Endodermal cell (in vitro differentiated cells): ENCODE measurements around the gene ASCC3. TPM values are rescaled to one million over a fixed set of nuclear protein-coding genes. Genes with fewer than 3 reads are reported as not detected.

ENCODE experiments used
- DNase-seq: peaks from one replicate; pipeline ENCODE4 v3.0.0-alpha.2; 2017
- H3K27ac ChIP-seq: 2 replicates; pipeline ENCODE4 v1.5.1; 2013; ENCODE audit warnings: mild to moderate bottlenecking, low read depth, low read length, moderate library complexity
- H3K27me3 ChIP-seq: 2 replicates; pipeline ENCODE4 v1.6.1; 2013; ENCODE audit warnings: mild to moderate bottlenecking, low read length, moderate library complexity; ENCODE audit not compliant: insufficient read depth, control insufficient read depth, poor library complexity, severe bottlenecking
- H3K36me3 ChIP-seq: 2 replicates; pipeline ENCODE4 v1.7.0; 2013; ENCODE audit warnings: mild to moderate bottlenecking, low read length, moderate library complexity; ENCODE audit not compliant: control insufficient read depth, insufficient read depth
- H3K4me1 ChIP-seq: one replicate; pipeline ENCODE4 v1.7.0; 2013; ENCODE audit warnings: low read length; ENCODE audit not compliant: control insufficient read depth, insufficient read depth
- H3K4me3 ChIP-seq: 2 replicates; pipeline ENCODE4 v1.5.1; 2013; ENCODE audit warnings: mild to moderate bottlenecking, low read length, moderate library complexity
- H3K9ac ChIP-seq: 2 replicates; pipeline ENCODE4 v1.6.1; 2013; ENCODE audit warnings: mild to moderate bottlenecking, low read length, moderate library complexity; ENCODE audit not compliant: poor library complexity, severe bottlenecking; ENCODE audit errors: extremely low read depth
- H3K9me3 ChIP-seq: 2 replicates; pipeline ENCODE4 v1.6.1; 2013; ENCODE audit warnings: mild to moderate bottlenecking, low read length, moderate library complexity; ENCODE audit not compliant: control insufficient read depth
- H3K27ac Mint-ChIP-seq: 2 replicates; pipeline ENCODE4 v1.8.0; 2020; ENCODE audit warnings: mixed read lengths
- H3K27me3 Mint-ChIP-seq: 2 replicates; pipeline ENCODE4 v1.8.0; 2021; ENCODE audit warnings: mild to moderate bottlenecking, mixed read lengths; ENCODE audit not compliant: insufficient read depth
- H3K36me3 Mint-ChIP-seq: 2 replicates; pipeline ENCODE4 v1.8.0; 2020; ENCODE audit warnings: low read depth, mixed read lengths
- H3K4me1 Mint-ChIP-seq: 2 replicates; pipeline ENCODE4 v1.8.0; 2020; ENCODE audit warnings: mixed read lengths
- H3K4me3 Mint-ChIP-seq: 2 replicates; pipeline ENCODE4 v1.8.0; 2020; ENCODE audit warnings: mild to moderate bottlenecking, moderate library complexity, mixed read lengths
- H3K9me3 Mint-ChIP-seq: 2 replicates; pipeline ENCODE4 v1.8.0; 2020; ENCODE audit warnings: mild to moderate bottlenecking, mixed read lengths
- CTCF ChIP-seq: fragments of 200-600 bp; sonication (generic); conservative IDR thresholded peaks from 2 replicates; pipeline ENCODE4 v1.5.0; 2021; ENCODE audit warnings: antibody characterized with exemption, mild to moderate bottlenecking
- WGBS, 2 experiments: methylation state at CpG; one replicate each; pipeline versions ENCODE4 v1.1.5 to v1.1.7; 2013; ENCODE audit warnings: missing lambda C conversion rate in 2 of 2, mixed read lengths in 1 of 2; ENCODE audit not compliant: insufficient coverage in 1 of 2, insufficient read length in 1 of 2; 5-methylcytosine and 5-hydroxymethylcytosine counted together
- total RNA-seq, 2 donors: library from RNA; stranded (reverse); fragmentation: NEBNext Ultra II Directional in 1 of 2; extraction: Animal tissue kit (Norgen Biotek cat#: 25700) in 1 of 2; gene quantifications; 2 replicates in 1 of 2; 3 replicates in 1 of 2; pipeline ENCODE4 v1.2.1, GENCODE V29; 2021

The ASCC3 gene
- total RNA-seq, 2 donors from 2014 or later: 40.0 to 41.1 TPM

GRCh38 chr6:100490065-100490464 is 391.1 kb downstream of the ASCC3 start:
- no peaks in the 10 kb centered on the region for H3K36me3 Mint-ChIP-seq
- TF ChIP-seq CTCF: no peak
- no peak for DNase-seq
- H3K9me3 ChIP-seq: no peaks in the 10 kb centered on the region
- no peak overlapping the region for H3K27ac Mint-ChIP-seq
- peaks cover 4% of the 10 kb centered on the region for H3K4me1 Mint-ChIP-seq
- H3K9me3 Mint-ChIP-seq: peaks cover 4% of the 10 kb centered on the region
- no peak overlapping the region for H3K27ac ChIP-seq
- no peaks in the 10 kb centered on the region for H3K27me3 ChIP-seq
- no peaks in the 10 kb centered on the region for H3K36me3 ChIP-seq
- 67 to 94% methylated on average over 1 to 2 of the region's 2 CpGs for WGBS, 2 experiments
- H3K4me1 ChIP-seq: no peaks in the 10 kb centered on the region
- no peak overlapping the region for H3K4me3 ChIP-seq
- no peak overlapping the region for H3K9ac ChIP-seq
- H3K27me3 Mint-ChIP-seq: no peaks in the 10 kb centered on the region
- no peak overlapping the region for H3K4me3 Mint-ChIP-seq

DNA sequence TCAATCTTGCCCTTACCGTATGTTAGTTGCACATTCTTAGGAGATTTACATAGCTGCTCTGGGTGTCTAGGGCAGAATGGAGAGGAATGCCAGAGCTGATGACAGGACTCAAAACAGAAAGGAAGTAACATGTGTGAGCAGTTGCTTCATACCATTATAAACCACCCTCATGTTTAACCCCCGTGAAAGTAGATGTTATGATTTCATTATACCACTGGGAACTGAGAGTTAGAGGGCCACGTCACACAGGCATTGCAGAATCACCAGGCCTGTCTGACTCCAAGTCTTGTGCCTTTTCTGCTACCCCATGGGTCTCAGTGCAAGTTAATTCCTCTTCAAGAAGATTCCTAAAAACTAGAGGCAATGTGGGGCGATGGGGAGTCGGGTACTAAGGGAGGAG is 392.9 kb downstream of the ASCC3 start:
- no peaks in the 10 kb centered on the region for H3K36me3 Mint-ChIP-seq
- no peak for DNase-seq

DNA sequence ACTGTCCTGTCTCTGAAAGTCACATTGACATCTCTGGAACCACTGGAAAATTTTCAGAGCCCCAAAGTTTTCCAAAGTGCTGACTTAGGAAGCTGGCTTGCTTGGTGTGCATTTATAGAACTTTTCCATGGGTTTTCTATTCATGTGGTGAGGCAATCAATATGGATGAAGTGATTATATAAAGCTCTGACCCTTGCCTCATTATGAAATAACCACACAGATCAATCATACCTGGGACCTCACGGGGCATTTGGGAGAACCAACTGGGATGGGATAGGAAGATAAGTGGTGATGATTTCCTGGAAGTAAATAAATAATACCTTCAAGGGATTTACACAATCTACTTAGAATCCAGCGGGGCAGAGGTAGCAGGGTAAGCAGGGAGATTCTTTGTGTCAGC is 393.5 kb downstream of the ASCC3 start:
- Mint-ChIP-seq H3K36me3 (no peaks in the 10 kb centered on the region), H3K27me3 (no peaks in the 10 kb centered on the region), H3K4me3 (no peak overlapping the region), H3K9me3 (peaks cover 4% of the 10 kb centered on the region), H3K4me1 (no peaks in the 10 kb centered on the region), H3K27ac (no peak overlapping the region)
- 80 to 89% methylated on average over 1 to 2 of the region's 2 CpGs for WGBS, 2 experiments
- no peak overlapping the region for H3K9ac ChIP-seq
- TF ChIP-seq CTCF: no peak
- H3K27me3 ChIP-seq: no peaks in the 10 kb centered on the region
- no peak overlapping the region for H3K27ac ChIP-seq
- H3K36me3 ChIP-seq: no peaks in the 10 kb centered on the region
- no peaks in the 10 kb centered on the region for H3K9me3 ChIP-seq
- no peaks in the 10 kb centered on the region for H3K4me1 ChIP-seq
- no peak overlapping the region for H3K4me3 ChIP-seq
- DNase-seq: no peak

More for the DNA sequence above, 392.9 kb downstream of the ASCC3 start:
- no peaks in the 10 kb centered on the region for H3K4me1 ChIP-seq
- H3K27me3 ChIP-seq: no peaks in the 10 kb centered on the region
- no peak overlapping the region for H3K27ac Mint-ChIP-seq
- H3K9me3 ChIP-seq: no peaks in the 10 kb centered on the region
- H3K27ac ChIP-seq: no peak overlapping the region
- peaks cover 2% of the 10 kb centered on the region for H3K4me1 Mint-ChIP-seq
- peaks cover 4% of the 10 kb centered on the region for H3K9me3 Mint-ChIP-seq
- H3K36me3 ChIP-seq: no peaks in the 10 kb centered on the region
- H3K4me3 Mint-ChIP-seq: no peak overlapping the region
- H3K9ac ChIP-seq: no peak overlapping the region
- no peak overlapping the region for H3K4me3 ChIP-seq
- no peak for TF ChIP-seq CTCF
- no peaks in the 10 kb centered on the region for H3K27me3 Mint-ChIP-seq
- 94 to 100% methylated on average over 3 to 5 of the region's 5 CpGs for WGBS, 2 experiments
